ENCODE measurements around the gene PRKCB. TPM values are rescaled to one million over a fixed set of nuclear protein-coding genes. Genes with fewer than 3 reads are reported as not detected.

The PRKCB gene
- not detected for polyA plus RNA-seq (2013, experiment 1 of 2; ENCODE audit: insufficient read length)
- polyA plus RNA-seq (2013, experiment 2 of 2; ENCODE audit: insufficient read length), result 0.01 TPM

DNA sequence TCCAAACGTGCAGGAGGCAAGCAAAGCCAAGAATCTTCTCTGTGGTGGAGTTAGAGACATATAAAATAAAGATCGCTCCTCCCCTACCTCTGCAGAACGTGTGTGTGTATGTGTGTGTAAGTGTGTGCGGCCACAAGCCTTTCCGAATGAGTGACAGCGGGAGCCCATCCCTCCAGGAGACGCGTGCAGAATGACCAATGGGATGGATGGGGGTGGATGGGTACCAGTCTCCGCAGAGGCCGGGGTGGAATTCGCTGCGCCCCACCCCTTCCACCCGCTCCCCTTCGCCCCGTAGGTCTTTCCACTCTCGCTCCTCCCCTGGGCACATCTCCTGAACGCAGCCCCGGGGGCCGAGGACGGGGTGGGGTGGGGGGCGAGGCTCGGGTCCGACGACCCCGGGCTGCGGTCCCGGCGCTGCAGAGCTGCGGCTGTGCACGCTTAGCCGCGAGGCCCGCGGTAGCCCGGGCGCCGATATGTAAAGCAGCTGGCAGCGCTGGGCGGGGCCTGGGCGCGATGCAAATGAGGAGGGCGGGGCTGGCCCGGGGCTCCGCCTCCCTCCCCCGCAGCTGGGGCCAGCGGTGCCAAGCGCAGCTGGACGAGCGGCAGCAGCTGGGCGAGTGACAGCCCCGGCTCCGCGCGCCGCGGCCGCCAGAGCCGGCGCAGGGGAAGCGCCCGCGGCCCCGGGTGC is at the start of gene PRKCB:
TSS of gene PRKCB (plus strand) at position 594 of the 688 bp plus-strand sequence.
- DNase-seq, result peak; percentile 33

DNA sequence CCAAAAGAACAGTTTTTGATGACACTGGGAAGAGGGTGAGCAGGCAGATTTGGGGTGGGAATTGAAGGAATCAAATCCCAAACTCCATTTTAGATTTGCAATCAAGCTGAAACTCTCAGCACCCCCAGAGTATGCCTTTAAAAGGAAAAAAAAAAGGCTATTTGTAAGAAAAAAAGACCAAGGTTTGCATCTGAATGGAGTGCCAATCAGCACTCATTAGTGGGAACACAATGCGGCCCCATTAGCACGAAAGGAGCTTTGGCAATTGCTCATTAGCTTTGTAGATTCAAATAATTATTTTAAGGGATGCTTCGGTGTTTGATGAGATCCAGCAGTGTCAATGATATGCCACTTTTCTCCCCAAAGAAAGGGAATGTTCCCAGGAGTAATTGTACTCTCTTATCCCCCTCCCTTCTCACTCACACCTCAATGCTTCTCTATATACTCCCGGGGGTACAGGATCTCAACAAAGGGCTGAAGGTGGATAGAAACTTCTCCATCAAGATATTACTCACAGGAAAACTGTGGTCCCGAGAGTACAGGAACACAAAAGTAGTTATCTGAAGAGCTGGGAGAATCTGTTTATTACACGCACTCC is 48.7 kb upstream of the PRKCB start:
- no peak for DNase-seq

- no peak for DNase-seq
Measured at GRCh38 chr16:23788685-23789084, 47.1 kb upstream of the PRKCB start.

DNA sequence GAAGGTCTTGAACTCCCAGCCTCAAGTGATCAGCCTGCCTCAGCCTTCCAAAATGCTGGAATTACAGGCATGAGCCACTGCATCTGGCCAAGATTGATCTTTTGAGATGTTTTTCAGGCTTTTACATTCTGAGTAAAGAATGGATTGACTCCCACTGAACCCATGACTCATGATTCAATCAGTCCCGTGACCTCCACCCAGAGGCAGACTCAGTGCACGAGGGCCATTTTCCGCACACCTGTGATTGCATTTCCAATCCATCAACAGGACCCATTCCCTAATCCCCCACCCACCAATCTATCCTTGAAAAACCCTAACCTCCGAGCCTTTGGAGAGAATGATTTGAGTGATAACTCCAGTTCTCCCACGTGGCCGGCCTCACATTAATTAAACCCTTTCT is 40.4 kb upstream of the PRKCB start:
- DNase-seq, result no peak

- DNase-seq, result no peak
Measured at GRCh38 chr16:23796941-23797340, 38.8 kb upstream of the PRKCB start.

DNA sequence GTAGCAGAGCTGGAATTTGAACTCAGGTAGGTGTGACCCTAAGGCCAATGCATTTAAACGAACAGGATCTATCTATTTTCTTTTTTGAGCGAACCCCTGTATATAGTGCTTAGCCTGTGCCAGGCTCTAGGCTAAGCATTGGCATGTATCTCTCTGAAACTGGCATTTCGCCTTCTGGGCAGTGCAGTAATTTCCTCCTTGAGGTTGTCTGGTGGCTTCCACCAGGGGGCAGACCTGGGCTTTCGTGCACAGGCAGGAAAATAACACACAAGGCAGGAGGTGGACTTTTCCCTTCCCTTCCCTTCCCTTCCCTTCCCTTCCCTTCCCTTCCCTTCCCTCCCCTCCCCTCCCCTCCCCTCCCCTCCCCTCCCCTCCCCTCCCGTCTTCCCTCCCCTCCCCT is 34.4 kb upstream of the PRKCB start:
- peak; percentile 51 for DNase-seq

DNA sequence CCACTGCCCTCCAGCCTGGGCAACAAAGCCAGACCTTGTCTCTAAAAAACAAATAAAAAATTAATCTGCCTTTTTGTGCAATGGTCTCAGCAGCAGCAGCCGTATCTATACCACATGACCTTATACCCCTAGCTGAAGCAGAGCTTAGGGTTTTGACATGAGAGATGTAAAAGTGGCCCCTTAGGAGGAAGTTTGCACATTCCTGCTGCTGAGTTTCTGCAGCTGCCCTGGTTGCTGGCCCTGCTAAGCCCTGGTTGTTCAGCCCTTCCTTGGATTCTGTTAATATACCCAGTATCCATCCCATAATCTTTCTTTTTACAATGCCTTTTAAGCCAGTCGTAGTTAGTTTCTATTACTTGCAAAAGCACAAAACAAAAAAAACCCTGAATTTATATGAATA is 33.0 kb upstream of the PRKCB start:
- DNase-seq, result no peak

- DNase-seq, result peak; percentile 4
Measured at GRCh38 chr16:23803591-23804123, 32.1 kb upstream of the PRKCB start.

- no peak for DNase-seq
Measured at GRCh38 chr16:23807028-23807427, 28.8 kb upstream of the PRKCB start.

DNA sequence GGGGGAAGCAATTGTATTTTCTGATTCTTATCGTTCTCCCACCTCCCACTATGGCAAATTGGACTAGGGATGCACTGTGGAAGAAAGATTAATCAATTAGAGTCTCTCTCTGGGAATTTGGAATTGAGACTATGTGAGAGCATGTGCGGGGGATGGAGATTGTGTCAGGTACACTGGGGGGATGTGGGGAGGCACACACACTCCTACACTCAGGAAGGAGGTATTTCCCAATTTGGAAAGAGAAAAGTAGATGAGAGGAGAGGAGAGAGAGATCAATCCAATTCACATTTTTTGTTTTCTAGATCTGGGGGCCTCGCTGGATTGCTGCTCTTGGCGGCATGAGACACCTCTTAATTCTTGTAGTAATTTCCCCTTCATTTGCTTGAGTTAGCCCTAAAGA is 14.3 kb upstream of the PRKCB start:
- DNase-seq, result no peak

- DNase-seq, result no peak
Measured at GRCh38 chr16:23821875-23822688, 13.7 kb upstream of the PRKCB start.

GRCh38 chr16:23823475-23824384 is 12.1 kb upstream of the PRKCB start:
- DNase-seq, result no peak

DNA sequence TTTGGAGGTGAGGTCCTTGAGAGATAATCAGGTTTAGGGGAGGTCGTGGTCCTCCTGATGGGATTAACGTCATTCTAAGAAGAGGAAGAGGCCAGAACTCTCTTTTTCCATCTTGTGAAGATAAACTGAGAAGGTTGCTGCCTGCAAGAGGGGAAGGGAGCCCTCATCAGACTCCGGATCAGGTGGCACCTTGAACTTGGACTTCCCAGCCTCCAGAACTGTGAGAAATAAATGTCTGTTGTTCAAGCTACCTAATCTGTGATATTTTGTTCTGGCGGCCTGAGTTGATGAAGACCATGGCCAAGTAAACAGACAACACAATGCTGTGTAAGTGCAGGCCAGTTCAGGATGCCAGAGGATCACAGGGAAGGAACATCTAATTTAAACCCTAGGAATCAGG is 10.9 kb upstream of the PRKCB start:
- no peak for DNase-seq

DNA sequence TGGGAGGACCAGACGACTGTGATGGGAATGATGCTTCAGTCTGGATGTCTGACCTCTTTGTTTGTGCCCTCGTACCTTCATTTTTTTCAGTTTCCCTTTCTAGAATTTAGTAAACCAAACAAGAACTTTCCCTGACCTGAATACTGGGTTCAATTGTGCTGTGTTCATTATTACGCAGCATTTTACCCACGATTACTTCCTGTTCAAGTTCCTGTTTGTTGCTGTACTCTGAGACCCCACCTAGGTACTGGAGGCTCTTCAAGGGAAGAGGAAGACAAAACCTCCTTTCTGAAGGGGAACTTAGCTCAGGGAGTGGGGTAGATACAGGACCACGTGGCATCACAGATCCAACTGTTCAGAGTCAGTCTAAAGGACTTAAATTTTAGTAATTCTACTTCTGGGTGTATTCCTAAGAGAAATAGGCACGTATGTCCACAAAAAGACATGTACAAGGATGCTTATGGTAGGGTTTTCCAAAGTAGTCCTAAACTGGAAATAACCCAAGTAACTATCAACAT is 9.2 kb upstream of the PRKCB start:
- DNase-seq, result no peak

GRCh38 chr16:23827057-23827456 is 8.7 kb upstream of the PRKCB start:
- DNase-seq, result no peak

- no peak for DNase-seq
Measured at GRCh38 chr16:23829454-23829853, 6.3 kb upstream of the PRKCB start.

DNA sequence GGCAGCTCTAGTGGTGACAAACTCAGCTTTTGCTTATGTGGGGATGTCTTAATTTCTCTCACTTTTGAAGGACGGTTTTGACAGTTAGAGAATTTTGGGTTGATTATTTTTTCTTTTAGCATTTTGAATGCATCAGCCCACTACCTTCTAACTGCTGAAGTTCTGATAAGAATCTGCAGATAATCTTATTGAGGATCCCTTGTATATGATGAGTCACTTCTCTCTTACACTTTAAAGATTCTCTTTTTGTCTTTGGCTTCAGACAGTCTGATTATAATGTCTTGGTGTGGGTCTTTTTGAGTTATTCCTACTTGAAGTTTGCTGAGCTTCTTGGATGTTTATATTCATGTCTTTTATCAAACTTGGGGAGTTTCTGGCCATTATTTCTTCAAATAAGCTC is 5.5 kb upstream of the PRKCB start:
- DNase-seq, result no peak

DNA sequence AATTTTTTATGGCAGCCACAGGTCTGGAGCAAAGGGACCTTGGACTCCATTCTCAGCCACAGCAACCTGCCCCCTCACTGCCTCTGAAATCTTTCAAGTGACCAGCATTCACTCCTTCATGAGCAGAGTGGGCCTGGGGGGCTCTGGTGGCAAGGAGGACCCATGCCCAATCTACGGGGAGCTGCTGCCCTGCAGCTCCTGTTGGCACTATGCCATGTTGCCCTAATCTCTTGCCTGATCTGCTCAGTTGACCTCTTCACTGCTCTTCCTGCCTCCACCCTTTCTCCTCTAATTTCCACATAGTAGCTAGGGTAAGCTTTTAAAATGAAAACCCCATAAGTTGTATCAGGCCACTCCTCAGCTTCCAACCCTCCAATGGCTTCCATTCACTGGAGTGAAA is 2.9 kb upstream of the PRKCB start:
- no peak for DNase-seq

DNA sequence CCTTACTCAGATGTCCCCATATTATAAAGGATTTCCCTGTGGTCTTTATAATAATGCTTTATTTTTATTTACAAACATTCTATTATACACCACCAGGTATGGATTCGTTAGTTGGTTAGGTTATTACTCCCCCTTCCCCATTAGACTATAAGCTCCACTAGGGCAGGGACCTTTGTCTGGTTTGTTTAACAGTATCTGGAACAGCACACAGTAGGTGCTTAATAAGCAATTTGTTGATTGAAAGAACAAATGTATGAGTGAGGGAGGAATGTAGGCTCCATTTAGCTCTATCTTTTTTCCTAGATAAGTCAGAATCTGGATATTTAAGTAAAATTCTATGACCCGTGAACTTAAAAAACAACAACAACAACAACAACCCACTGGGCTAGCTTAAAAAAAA is 2.3 kb upstream of the PRKCB start:
- DNase-seq, result no peak

GRCh38 chr16:23833960-23834685 is 1.7 kb upstream of the PRKCB start:
- no peak for DNase-seq

GRCh38 chr16:23836078-23836403 is 258 bp downstream of the PRKCB start:
- DNase-seq, result no peak
